Loucy (cell line): ENCODE measurements around the gene ZNF831.

Source experiments
- H2AFZ ChIP-seq: fragments of 200-600 bp; sonication (generic); 2 replicates; pipeline ENCODE4 v1.6.0; 2016; ENCODE audit warnings: antibody characterized with exemption, mild to moderate bottlenecking, low read length, moderate library complexity
- H3F3A ChIP-seq: fragments of 200-600 bp; 2 replicates; pipeline ENCODE4 v1.6.0; 2016; ENCODE audit warnings: antibody characterized with exemption, low read depth, mild to moderate bottlenecking
- H3K27me3 ChIP-seq: fragments of 200-600 bp; sonication (generic); 2 replicates; pipeline ENCODE4 v1.6.1; 2014; ENCODE audit warnings: low read length, mild to moderate bottlenecking; ENCODE audit not compliant: insufficient read depth, poor library complexity, severe bottlenecking
- H3K36me3 ChIP-seq: fragments of 200-600 bp; sonication (generic); 2 replicates; pipeline ENCODE4 v1.6.1; 2016; ENCODE audit warnings: low read length; ENCODE audit not compliant: insufficient read depth
- H3K4me1 ChIP-seq: fragments of 200-600 bp; sonication (generic); 2 replicates; pipeline ENCODE4 v1.5.1; 2014; ENCODE audit warnings: low read length, mild to moderate bottlenecking; ENCODE audit not compliant: insufficient read depth, poor library complexity, severe bottlenecking
- H3K4me2 ChIP-seq: fragments of 200-600 bp; sonication (generic); 2 replicates; pipeline ENCODE4 v1.6.0; 2014; ENCODE audit warnings: antibody characterized with exemption, low read length, low read depth, mild to moderate bottlenecking; ENCODE audit not compliant: poor library complexity, severe bottlenecking
- H3K4me3 ChIP-seq: fragments of 200-600 bp; sonication (generic); 2 replicates; pipeline ENCODE4 v1.5.1; 2014; ENCODE audit warnings: low read length, mild to moderate bottlenecking, mixed read lengths; ENCODE audit not compliant: poor library complexity, severe bottlenecking
- H3K79me2 ChIP-seq: fragments of 200-600 bp; sonication (generic); 2 replicates; pipeline ENCODE4 v1.6.1; 2014; ENCODE audit warnings: low read length; ENCODE audit not compliant: insufficient read depth
- H3K9ac ChIP-seq: fragments of 200-600 bp; sonication (generic); 2 replicates; pipeline ENCODE4 v1.6.0; 2014; ENCODE audit warnings: mild to moderate bottlenecking, low read depth, low read length, moderate library complexity; ENCODE audit not compliant: poor library complexity, severe bottlenecking
- H3K9me2 ChIP-seq: fragments of 200-600 bp; sonication (generic); replicated peaks from 2 replicates; pipeline ENCODE4 v1.6.1; 2016; ENCODE audit warnings: low read depth, low read length, mixed read lengths
- H3K9me3 ChIP-seq: fragments of 200-600 bp; sonication (generic); 2 replicates; pipeline ENCODE4 v1.6.1; 2014; ENCODE audit warnings: mild to moderate bottlenecking, antibody characterized with exemption, low read length, low read depth; ENCODE audit not compliant: insufficient read depth
- H4K20me1 ChIP-seq: fragments of 200-600 bp; sonication (generic); 2 replicates; pipeline ENCODE4 v1.6.0; 2014; ENCODE audit warnings: antibody characterized with exemption, low read length, mild to moderate bottlenecking; ENCODE audit not compliant: insufficient read depth, poor library complexity, severe bottlenecking
- EZH2phosphoT487 ChIP-seq: fragments of 200-600 bp; IDR thresholded peaks from 2 replicates; pipeline ENCODE4 v1.6.1; 2018; ENCODE audit warnings: antibody characterized with exemption, mild to moderate bottlenecking, moderate library complexity, borderline replicate concordance
- TF ChIP-seq, protein P1 (sequence below): fragments of 200-600 bp; sonication (generic); conservative IDR thresholded peaks from 2 replicates; pipeline ENCODE4 v1.5.1; 2014; ENCODE audit warnings: mild to moderate bottlenecking, antibody characterized with exemption, low read length

ZNF831 gene

DNA sequence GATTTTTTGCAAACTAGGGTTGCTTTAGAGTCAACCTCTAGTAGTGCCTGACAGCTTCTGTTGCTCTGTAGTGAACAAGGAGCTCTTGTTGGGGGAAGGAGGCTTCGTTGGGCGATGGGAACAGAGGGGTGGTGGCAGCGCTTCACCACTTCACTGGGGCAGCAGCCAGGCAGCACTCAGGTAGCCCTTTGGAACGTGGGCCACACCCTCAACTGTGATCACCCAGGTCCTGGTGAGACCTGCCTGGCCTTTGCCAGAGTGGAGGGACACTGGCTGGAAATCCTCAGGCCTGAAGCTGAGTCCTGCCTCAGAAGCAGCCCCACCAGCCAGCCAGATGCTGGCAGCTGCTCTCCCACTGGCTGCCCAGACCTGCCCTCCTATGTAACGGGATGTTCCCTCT is 126.4 kb downstream of the ZNF831 start:
- no peak for TF ChIP-seq EZH2phosphoT487
- TF ChIP-seq, protein P1, sequence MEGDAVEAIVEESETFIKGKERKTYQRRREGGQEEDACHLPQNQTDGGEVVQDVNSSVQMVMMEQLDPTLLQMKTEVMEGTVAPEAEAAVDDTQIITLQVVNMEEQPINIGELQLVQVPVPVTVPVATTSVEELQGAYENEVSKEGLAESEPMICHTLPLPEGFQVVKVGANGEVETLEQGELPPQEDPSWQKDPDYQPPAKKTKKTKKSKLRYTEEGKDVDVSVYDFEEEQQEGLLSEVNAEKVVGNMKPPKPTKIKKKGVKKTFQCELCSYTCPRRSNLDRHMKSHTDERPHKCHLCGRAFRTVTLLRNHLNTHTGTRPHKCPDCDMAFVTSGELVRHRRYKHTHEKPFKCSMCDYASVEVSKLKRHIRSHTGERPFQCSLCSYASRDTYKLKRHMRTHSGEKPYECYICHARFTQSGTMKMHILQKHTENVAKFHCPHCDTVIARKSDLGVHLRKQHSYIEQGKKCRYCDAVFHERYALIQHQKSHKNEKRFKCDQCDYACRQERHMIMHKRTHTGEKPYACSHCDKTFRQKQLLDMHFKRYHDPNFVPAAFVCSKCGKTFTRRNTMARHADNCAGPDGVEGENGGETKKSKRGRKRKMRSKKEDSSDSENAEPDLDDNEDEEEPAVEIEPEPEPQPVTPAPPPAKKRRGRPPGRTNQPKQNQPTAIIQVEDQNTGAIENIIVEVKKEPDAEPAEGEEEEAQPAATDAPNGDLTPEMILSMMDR = no peak
- Histone ChIP-seq H3K79me2 (no peaks in the 10 kb centered on the region), H3K27me3 (no peaks in the 10 kb centered on the region), H3K9me2 (no peaks in the 10 kb centered on the region), H3K36me3 (no peaks in the 10 kb centered on the region), H4K20me1 (no peaks in the 10 kb centered on the region), H3K4me3 (no peak overlapping the region), H3K9ac (no peak overlapping the region), H2AFZ (no peak overlapping the region), H3K4me1 (no peaks in the 10 kb centered on the region), H3K9me3 (no peaks in the 10 kb centered on the region), H3K4me2 (no peak overlapping the region), H3F3A (no peaks in the 10 kb centered on the region)

DNA sequence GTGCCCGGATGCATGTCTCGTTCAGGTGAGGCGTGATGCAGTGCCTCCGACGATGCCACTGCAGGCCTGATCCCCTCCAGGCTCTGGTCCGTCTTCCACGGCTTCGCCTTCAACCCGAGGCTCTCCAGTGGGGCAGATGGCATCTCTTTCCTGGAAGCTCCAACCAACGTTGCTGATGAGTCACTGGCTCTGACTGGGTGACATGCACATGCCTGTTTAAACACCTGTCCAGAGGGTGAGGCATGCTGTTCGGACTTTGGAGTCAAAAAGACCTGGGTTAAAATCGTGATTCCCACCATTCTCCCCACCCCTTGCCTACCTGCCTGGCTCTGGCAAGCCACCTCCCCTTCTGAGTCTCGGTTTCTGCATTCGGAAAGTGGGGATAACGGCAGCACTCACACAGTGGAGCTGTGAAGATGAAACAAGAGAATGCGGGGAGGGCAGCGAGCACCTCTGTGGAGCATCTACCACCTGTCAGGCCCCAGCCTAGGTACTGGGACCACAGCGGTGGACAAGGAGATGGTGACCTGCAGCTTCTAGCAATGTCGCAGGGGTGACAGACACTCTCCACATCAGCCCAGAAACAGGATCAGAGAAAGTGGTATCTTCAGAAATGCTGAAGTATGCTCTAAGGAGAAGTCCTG is 128.2 kb downstream of the ZNF831 start:
- no peaks in the 10 kb centered on the region for H3F3A ChIP-seq

DNA sequence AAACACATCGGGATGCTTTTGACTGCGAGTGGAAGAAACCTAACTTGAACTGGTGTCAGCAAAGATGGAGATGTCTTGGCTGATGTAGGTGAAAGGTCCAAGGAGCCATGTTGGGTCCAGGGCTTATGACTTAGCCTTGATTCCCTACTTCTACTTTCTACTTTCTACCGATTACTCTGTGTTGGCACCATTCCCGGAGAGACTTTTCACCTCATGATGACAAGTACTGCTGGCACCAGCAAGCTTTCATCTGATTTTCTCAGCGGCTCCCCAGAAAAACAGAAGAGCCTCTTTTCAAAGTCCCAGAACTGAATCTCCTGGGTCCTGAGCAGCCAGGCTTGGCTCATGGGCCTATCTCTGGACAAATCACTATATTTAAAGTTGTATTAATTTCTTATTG is 131.9 kb downstream of the ZNF831 start:
- Histone ChIP-seq H3K79me2 (no peaks in the 10 kb centered on the region), H3K4me1 (no peaks in the 10 kb centered on the region), H2AFZ (no peak overlapping the region), H4K20me1 (no peaks in the 10 kb centered on the region), H3K9me2 (no peaks in the 10 kb centered on the region), H3K9me3 (no peaks in the 10 kb centered on the region), H3K4me3 (no peak overlapping the region), H3K4me2 (no peak overlapping the region), H3K36me3 (no peaks in the 10 kb centered on the region), H3K9ac (no peak overlapping the region), H3K27me3 (no peaks in the 10 kb centered on the region), H3F3A (no peaks in the 10 kb centered on the region)
- TF ChIP-seq EZH2phosphoT487 = no peak
- TF ChIP-seq, protein P1 = no peak

More for the DNA sequence above, 128.2 kb downstream of the ZNF831 start:
- H3K4me1 ChIP-seq = no peaks in the 10 kb centered on the region
- H3K9me2 ChIP-seq = no peaks in the 10 kb centered on the region
- H3K36me3 ChIP-seq = no peaks in the 10 kb centered on the region
- H3K4me2 ChIP-seq = no peak overlapping the region
- H3K79me2 ChIP-seq = no peaks in the 10 kb centered on the region
- no peaks in the 10 kb centered on the region for H3K27me3 ChIP-seq
- no peaks in the 10 kb centered on the region for H3K9me3 ChIP-seq
- no peak overlapping the region for H3K9ac ChIP-seq
- no peaks in the 10 kb centered on the region for H4K20me1 ChIP-seq
- no peak overlapping the region for H3K4me3 ChIP-seq
- no peak overlapping the region for H2AFZ ChIP-seq
- TF ChIP-seq EZH2phosphoT487 = no peak
- TF ChIP-seq, protein P1 = no peak
